Hematopoietic multipotent progenitor cell treated with erythropoietin and hydrocortisone succinate and interleukin-3 and kit ligand, for 4 days (in vitro differentiated cells): Measurements from ENCODE around the gene SMAD3.

Experiments
- DNase-seq: peaks from one replicate; pipeline ENCODE4 v3.0.0-alpha.2; 2015

The SMAD3 gene

DNA sequence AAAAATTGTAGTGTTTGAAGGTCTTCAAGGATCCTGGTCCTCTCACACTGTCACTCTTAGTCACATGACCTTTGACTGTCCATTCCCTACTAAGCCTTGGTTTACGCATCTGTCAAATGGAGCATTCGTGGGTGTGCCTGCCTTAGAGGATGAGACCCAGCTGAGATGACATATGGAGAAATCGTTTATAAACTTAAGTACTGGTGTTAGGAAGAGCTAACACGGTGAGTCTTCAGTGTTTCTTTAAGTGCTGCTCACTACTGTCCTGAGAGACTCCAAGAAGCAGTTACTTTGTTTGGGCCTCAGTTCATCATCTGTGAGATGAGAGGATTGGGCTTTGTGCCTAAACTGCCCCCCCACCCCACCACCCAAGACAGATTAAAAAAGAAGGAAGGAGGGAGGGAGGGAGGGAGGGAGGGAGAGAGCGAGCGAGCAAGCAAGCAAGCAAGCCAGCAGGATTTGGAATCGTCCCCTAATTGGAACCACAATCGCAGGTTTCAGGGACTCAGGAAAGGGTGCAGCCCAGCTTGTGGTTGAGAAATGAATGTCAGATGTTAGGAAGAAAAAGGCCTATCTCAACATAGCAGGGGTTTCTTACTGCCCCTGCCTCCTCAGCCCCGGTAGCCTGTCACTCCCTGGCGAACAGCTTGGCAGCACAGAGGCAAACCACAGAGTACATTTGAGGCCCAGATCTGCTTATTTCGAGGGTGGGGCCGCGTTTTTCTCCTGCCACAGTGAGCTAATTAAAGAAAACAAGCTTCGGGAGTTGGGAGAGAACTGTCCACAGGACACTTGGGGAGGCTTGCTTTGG is 32.7 kb downstream of the SMAD3 start:
- peak; percentile 98 for DNase-seq

DNA sequence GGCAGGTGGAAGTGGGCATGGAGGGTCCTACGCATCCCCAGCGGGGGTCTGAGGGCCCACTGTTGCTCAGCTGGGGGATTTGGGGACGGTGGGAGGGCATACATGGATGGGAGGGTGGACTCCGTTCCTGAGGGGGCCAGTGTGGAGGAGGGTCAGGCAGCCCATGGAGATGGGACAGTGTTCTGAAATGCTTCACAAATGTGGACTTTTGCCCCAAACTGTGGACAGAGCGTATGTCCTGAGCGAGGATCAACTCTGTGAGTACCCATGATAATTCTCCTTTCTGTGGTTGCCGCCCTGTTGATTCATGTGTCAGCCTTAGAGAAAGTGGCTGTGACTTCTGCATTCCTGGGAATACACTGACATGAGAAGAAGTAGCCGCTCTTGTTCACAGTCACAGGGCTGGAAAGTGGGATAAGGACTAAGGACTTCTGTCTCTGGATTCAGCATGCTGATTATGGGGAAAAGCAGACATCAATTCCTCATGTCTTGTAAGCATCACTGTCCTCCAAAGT is 33.4 kb downstream of the SMAD3 start:
- no peak for DNase-seq

DNA sequence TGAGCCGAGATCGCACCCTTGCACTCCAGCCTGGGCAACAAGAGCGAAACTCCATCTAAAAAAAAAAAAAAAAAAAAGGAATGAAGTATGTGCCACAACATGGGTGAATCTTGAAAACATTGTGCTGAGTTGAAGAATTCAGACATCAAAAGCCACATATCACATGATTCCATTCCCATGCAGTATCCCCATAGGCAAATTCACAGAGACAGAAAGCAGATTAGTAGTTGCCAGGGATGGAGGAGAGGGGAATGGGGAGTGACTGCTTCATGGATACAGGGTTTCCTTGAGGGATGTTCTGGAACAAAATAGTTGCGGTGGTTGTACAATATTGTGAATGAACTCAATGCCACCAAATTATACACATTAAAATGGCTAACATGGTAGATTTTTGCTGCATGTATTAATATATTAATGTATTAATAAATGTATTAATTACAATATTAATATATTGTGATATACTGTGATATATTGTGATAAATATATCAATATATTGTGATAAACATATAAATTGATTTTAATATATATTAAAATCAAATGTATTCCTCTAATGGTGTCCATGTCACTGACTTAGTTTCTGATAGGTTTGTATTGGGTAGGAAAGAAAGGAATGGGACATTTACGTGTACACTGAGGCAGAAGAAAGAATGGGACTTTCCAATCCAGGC is 34.9 kb downstream of the SMAD3 start:
- DNase-seq = no peak

DNA sequence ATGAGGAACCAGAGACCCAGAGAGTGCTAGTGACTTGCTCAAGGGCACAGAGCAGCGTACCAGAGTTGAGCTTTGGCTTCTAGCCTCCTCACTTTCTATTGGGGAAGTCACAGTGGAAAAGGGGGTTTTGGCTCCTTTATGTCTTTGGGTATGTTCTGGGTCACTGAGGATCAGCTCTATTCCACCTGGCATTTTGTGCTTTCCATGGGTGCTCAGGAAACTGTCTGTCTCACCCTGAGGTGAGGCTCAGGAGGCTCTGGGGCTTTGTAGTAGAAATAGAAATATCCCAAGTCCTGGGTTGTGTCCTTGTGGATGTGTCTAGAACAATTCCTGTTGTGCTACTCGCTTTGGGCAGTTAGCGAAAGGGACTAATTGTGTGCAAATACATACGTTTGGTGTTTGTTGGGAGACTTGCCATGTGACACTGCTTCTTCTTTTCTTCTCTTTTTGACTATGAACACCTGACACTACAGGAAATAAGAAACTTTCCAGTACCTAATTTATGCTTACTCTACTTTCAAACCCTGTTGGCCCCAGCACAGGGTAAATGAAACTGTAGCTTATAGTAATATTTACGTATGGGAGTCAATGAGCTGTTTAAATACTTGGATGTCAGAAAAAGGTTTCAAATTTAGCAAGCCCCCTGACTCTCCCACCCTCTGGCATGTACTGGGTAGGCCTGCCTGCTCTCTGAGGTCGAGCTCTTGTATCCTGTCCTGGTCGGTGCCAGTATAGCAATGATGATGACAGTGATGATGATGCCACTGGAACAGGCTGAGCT is 35.6 kb downstream of the SMAD3 start:
- DNase-seq = no peak

DNA sequence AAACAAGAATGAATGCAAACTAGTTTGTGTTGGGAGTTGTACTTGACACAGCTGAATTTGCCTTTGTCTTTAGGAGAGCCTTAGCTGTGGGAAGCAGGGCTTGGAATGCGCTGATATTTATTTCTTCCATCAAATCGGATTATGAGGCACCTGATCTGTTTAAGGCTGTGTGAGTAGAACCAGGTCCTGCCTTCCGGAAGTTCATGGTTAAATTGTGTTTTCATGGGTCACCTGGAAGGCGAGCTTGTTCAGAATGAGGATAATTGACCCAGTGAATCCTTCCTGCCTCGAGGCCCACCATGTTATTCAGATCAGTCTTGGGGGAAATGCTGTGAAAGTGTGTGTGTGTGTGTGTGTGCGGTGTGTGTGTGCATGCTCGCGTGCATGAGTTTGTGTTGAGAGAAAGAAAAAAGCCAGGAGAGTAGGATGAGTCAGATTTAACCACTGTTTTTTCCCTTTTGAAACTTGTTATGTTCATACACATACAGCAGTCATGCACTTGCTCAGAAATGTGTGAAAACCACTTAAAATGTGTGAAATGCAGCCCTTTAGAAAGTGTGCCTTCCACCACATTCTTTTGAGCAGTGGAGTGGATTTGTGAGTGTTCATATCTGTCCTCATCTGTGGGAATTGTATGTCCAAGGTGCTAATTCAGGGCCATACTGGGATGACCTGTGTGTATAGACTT is 36.7 kb downstream of the SMAD3 start:
- DNase-seq = no peak

DNA sequence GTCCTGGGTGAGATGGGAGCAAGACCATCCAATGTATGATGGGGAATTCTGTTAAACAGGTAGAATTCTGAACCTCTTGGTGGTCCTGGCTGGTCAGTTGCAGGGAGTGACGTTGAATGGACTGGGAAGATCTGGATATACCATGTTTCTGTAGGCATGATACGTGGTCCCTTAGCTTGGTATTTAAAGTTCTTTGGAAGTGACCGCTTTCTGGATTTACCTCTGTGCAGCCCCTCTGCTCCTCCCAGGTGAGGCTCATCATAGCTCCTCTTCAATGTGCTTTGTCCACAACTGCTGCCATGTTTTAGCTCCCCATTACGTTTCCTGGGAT is 37.2 kb downstream of the SMAD3 start:
- DNase-seq = no peak

DNA sequence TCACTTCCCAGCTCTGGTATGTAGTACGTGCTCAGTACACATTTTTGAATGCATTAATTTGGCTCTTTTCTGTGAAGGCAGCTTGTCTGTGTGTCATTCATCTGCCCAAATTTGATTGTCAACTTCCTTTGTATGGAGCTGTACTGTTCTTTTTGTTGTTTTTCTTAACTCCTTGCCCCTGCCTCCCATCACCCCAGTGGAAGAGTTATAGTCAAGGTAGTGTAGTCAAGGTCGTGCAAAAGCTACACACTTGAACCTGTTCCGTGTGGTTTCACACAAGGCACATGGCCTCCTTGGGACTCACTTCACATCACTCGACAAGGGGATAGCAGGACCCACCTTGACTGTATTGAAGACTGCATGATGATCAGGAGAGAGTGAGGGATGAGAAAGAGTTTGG is 37.6 kb downstream of the SMAD3 start:
- DNase-seq = no peak

DNA sequence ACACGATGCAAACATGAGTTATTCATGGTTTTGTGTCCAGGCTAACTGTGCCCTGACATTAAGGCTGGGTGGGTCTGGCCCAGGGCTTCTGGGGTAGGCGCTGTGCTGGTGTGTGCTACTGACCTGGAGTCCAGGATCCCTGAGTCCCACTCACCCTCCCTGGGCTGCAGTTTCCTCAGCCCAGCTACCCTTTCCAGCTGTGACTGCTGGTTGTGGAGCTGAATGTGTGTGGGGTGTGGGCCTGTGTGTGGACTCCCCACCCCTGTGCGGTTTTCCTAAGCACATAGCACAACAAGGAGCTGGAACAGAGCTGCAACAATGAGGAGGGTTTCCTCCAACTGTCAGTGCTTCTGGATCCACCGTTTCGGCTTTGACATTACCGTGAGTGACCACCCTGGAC is 38.0 kb downstream of the SMAD3 start:
- DNase-seq = no peak

DNA sequence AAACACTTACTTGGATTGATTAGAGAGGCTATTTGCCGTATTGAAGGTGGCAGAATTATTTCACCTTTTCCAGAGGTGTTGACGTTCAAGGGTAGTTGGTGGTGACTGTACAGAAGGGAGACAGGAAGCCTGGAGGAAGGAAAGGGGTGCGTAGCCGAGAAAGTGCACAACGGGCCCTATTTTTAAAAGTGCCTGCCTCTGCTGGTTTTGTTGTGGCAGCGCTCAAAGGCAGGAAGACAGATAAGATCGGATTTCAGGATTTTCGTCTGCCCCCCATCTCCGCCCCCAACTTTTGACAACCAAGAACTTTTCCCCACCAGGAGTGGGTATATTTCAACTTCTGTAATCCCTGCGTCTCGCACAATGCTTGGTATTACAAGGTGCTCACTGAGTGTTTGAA is 38.5 kb downstream of the SMAD3 start:
- DNase-seq = no peak

DNA sequence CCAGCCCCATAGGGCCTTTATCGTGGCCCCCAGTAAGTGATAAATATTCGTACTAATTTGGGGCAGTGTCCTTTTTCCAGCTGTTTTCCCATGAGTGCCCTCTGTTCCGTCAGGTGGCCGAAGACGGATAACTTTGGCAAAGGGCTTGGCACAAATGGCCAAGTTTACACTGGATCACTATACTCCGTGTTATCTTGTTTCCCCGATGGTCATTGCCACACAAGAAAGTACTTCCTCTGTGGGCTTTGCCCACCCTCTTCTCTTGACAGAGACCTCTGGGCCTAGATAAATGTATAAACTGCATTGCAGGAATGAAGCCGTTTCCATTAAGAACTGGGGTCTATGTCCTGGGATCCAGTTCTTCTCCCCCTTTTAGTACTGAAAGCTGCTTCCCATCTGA is 39.1 kb downstream of the SMAD3 start:
- no peak for DNase-seq

DNA sequence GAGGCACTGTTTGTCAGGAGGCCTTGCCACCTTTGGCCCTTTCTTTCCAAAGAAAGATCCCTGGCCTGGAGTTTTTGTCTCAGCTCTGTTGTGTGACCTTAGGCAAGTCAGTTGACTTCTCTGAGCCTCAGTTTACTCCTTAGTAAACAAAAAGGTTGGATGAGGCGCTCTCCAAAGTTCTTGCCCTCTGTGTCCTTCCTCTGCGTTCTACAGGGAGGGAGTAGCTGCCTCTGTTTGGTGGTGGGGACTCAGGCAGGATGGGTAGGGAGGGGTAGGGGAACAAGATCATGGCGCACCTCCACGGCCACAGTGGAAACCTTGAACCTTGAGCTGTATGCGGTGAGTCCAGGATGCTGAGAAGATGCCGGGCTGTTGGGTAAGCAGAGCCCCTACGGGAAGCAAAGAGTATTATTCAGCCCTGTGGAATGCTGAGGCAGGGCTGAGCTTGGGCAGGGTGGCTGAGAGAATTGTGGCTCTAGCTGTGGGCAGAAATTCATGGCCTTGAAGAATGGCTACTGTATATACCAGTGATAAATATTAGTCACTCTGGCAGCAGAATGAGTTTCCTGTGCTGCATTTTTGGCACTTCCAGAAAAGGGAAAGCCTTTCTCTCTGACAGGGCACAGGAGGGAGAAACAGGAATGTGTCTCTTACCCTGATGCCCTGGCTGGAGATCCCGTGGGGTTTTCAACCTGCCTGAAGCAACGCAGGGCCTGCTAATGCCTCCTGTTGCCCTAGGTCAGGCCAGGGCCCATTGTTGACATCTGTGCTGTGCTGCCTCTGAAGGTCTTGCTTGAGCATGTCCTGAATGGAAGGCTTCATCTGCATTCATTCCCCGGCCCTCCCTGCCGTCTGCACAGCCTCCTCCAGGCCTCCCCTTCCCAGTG is 39.9 kb downstream of the SMAD3 start:
- DNase-seq = no peak

DNA sequence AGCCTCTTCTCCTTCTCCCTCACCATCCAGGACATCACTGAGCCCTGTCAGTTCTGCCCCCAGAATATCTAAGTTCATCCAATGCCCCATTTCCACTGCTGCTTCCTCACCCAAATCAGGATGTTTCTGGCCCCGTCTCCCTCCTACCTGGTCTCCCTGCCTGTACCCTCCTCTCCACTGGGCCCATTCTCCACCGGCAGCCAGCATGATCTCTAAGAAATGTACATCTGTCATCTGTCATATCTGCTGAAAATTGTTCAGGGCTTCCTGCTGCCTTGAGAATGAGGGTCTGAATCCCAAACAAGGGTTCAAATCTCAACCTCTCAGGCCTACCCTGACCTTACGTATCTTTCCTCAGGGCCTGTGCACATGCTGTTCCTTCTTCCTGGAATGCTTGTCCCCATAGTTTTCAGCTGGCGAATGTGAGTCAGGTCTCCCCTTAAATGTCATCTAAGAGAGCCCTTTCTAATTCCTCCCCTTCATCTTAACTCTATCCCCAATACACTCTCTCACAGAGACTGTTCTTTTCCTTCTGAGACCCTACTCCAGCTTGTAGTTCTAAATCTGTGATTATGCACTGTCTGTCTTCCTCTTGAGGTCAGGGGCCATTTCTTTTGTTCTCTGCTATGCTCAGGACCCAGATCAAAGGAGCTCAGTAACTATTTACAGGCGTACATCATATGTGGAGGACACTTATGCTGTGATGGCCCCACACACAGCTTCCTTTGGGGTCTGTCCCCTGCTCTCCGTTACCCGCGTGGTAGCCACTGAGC is 40.8 kb downstream of the SMAD3 start:
- no peak for DNase-seq

DNA sequence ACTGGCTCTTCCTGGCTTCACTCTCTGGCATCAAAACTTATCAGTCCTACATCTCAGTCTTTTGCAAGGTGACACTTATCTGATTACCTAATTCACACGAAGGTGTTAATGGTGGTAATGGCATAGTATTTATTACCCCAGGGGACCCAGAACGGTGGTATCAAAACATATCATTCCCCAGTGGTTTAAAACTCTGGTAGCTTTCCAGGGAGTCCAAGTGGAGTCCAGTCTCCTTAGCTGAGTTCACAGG is 41.3 kb downstream of the SMAD3 start:
- no peak for DNase-seq

DNA sequence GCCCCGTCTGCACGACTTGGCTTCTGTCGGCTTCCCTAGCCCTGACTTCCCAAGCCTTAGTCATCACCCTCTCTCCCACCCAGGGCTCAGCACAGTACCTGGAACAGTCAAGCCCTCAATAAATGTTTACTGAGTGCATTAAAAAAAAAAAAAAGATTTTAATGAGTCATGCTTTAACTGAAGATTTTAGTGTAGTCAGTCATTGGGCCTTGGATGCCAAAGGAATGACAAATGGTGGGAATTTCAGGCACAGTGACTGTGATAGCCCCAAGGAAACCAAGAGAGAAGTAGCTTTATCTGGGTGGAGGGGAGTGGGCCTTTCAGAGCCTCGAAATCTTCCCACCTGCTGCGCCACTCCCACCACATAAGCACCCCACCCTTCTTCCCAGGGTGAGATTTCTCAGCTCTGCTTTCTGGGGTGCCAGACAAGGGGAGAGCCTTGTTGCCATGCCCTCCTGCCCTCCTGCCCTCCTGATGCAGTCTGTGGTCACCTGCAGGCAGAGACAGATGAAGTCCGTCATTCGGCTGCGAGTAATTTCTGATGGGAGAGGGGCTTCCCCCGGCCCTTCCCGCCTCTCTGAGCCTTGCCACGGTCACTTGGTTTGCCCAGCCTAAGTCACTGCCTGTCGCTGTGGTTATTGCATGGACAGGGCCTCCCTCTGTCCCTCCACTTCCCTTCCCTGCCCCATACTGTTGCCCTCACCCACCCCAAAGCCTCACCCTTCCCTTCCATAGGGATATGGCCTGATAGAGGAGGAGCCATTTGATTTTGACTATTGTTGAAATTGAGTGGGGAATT is 41.8 kb downstream of the SMAD3 start:
- DNase-seq = no peak

DNA sequence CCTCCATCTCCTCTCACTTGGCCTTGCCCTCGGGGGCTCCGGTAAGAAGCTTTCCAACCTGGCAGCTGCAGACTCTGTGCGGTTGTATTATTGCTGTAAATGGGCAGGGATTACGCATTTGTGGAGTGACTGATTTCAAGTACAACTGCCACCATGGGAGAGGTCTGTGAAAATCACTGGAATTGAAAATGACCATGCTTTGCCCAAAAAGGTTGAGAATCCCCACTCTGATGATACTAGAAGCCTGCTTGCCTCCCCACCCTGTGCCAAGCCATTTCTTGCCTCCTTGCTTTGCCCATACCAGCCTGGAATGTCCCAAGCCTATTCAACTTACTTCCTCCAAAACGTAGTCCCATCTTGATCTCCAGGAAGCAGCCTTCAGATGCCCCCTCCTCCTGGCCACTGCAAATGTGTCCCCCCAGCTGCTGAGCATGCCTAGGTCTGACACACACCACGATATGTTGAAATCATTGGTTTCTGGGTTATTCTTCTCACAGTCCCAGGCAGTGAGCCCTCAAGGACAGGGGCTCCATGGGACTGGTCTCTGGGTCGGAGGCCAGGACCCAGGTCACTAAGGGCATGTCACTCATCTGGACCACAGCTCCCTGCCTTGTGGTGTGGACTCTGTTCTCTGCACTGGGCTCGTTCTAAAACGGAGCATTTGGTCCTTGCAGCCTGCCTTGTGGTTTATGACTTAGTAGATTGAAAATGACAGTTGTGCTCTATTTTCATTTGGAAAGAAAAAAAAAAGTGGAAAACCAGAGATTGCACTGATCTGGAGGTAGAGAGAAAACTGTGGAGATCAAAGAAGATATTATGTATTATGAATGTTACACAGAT is 42.9 kb downstream of the SMAD3 start:
- DNase-seq = peak; percentile 60

DNA sequence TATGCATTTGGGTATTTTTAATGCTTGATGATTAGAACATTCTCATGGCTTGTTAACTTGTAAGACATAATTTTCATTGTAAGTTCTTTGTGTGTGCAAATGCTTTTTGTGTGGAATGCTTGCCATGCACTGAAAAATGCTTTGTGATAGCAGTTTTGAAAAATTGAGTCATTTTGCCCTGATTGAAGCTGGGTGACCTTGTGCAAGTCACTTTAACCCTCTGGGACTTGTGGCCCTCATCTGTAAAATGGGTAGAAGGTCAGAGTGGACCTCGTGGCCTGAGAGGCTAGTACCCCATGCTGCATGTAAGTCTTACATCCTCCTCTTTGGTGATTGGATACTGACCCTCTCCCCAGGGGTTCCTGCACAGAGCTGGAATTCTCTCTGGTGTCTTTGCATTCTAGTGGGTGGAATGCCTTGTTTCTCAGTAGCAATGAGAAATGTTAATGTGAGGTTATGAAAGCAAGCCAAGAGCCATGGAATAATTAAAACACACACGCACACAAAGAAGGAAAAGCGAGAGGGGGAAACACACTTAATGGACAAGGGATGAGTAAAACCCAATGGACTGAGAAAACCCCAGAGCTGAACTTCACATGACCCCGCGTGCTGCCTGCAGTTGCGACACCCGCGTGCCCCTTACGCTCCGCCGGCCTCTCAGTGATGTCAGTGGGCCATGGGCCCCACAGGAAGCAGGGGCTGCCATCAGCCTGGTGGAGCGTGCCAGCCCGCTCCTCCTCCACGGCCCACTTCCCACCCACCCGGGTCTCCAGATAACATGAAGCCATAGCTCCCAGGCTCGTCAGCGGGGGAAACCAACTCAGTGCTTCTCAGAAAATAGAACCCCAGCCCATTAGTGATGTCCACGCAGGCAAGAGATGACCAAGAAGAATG is 44.0 kb downstream of the SMAD3 start:
- DNase-seq = peak; percentile 67

DNA sequence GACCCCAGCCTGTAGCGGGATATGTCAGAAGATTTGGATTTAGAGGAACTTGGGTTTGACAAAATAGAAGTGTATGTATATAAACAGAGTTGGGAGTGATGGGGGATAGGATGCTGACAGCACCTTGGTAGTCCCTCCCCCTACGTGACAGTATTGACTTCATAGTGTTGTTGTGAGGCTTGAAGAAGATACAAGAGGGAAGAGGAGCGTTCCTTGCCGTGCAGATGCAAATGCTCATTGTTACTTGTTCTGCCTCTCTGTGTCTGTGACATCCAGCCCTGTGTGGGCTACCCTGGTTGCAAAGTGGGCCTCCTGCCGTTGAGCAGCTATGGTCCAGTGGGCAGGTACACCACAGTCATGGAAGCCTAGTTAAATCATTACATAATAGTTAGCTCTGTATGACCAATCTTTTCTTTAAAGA is 45.0 kb downstream of the SMAD3 start:
- no peak for DNase-seq
